KMS-11 (cell line): ENCODE data around the gene WIPF3.

Experiments
- H2AFZ ChIP-seq: fragments of 200-600 bp; sonication (generic); 2 replicates; pipeline ENCODE4 v1.6.1; 2016; ENCODE audit warnings: antibody characterized with exemption, mixed run types, low read depth
- H3K27ac ChIP-seq: fragments of 200-600 bp; sonication (generic); 2 replicates; pipeline ENCODE4 v1.6.1; 2016; ENCODE audit warnings: mild to moderate bottlenecking, mixed run types
- H3K27me3 ChIP-seq: fragments of 200-600 bp; sonication (generic); 2 replicates; pipeline ENCODE4 v1.6.1; 2017; ENCODE audit warnings: mild to moderate bottlenecking, low read depth, mixed run types, moderate library complexity; ENCODE audit not compliant: insufficient read depth
- H3K36me3 ChIP-seq: fragments of 200-600 bp; sonication (generic); 2 replicates; pipeline ENCODE4 v1.6.1; 2017; ENCODE audit warnings: mild to moderate bottlenecking, mixed run types; ENCODE audit not compliant: insufficient read depth
- H3K4me1 ChIP-seq: fragments of 200-600 bp; sonication (generic); 2 replicates; pipeline ENCODE4 v1.6.1; 2016; ENCODE audit warnings: mild to moderate bottlenecking, low read depth, mixed run types; ENCODE audit not compliant: poor library complexity, severe bottlenecking
- H3K4me2 ChIP-seq: fragments of 200-600 bp; sonication (generic); 2 replicates; pipeline ENCODE4 v1.7.0; 2016; ENCODE audit warnings: mild to moderate bottlenecking, mixed run types
- H3K4me3 ChIP-seq: fragments of 200-600 bp; sonication (generic); IDR thresholded peaks from 2 replicates; pipeline ENCODE4 v1.6.1; 2017; ENCODE audit warnings: low read depth, low read length, mixed read lengths; ENCODE audit not compliant: insufficient read depth
- H3K79me2 ChIP-seq: fragments of 200-600 bp; sonication (generic); 2 replicates; pipeline ENCODE4 v1.6.1; 2016; ENCODE audit warnings: low read depth, mixed run types; ENCODE audit not compliant: insufficient read depth
- H3K9ac ChIP-seq: fragments of 200-600 bp; sonication (generic); 2 replicates; pipeline ENCODE4 v1.6.1; 2016; ENCODE audit warnings: mild to moderate bottlenecking, mixed run types
- H4K20me1 ChIP-seq: fragments of 200-600 bp; sonication (generic); 2 replicates; pipeline ENCODE4 v1.6.1; 2016; ENCODE audit warnings: mild to moderate bottlenecking, mixed run types; ENCODE audit not compliant: insufficient read depth
- TF ChIP-seq, protein P1 (sequence below): fragments of 200-600 bp; sonication (generic); conservative IDR thresholded peaks from 2 replicates; pipeline ENCODE4 v1.6.1; 2017; ENCODE audit warnings: low read depth, mild to moderate bottlenecking, antibody characterized with exemption, low read length, moderate library complexity, mixed read lengths

Gene WIPF3

DNA sequence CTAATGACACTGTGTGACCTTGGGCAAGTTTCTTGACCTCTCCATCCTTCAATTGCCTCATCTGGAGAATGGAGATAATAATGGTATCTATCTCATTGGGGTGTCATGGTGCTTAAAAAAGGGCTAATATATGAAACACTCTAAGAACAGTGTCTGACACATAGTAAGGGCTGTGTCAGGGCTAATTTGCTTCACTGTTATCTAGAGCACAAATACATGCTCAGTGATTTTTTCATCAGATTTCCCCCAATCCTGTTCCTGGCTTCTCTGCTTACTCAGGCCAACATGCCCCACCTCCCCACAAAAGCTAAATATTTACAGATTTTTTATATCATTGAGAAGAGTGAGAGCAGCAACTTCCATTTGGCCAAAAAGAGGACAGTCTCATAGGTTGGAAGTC lies 20.6 kb downstream of the WIPF3 start:
- TF ChIP-seq, protein P1, sequence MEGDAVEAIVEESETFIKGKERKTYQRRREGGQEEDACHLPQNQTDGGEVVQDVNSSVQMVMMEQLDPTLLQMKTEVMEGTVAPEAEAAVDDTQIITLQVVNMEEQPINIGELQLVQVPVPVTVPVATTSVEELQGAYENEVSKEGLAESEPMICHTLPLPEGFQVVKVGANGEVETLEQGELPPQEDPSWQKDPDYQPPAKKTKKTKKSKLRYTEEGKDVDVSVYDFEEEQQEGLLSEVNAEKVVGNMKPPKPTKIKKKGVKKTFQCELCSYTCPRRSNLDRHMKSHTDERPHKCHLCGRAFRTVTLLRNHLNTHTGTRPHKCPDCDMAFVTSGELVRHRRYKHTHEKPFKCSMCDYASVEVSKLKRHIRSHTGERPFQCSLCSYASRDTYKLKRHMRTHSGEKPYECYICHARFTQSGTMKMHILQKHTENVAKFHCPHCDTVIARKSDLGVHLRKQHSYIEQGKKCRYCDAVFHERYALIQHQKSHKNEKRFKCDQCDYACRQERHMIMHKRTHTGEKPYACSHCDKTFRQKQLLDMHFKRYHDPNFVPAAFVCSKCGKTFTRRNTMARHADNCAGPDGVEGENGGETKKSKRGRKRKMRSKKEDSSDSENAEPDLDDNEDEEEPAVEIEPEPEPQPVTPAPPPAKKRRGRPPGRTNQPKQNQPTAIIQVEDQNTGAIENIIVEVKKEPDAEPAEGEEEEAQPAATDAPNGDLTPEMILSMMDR: no peak
- no peak overlapping the region for H3K9ac ChIP-seq
- H3K4me2 ChIP-seq: no peak overlapping the region
- no peak overlapping the region for H3K4me3 ChIP-seq
- no peaks in the 10 kb centered on the region for H3K79me2 ChIP-seq
- no peak overlapping the region for H2AFZ ChIP-seq
- H4K20me1 ChIP-seq: no peaks in the 10 kb centered on the region
- H3K36me3 ChIP-seq: no peaks in the 10 kb centered on the region
- peaks cover 16% of the 10 kb centered on the region for H3K4me1 ChIP-seq
- H3K27me3 ChIP-seq: no peaks in the 10 kb centered on the region
- H3K27ac ChIP-seq: no peak overlapping the region

DNA sequence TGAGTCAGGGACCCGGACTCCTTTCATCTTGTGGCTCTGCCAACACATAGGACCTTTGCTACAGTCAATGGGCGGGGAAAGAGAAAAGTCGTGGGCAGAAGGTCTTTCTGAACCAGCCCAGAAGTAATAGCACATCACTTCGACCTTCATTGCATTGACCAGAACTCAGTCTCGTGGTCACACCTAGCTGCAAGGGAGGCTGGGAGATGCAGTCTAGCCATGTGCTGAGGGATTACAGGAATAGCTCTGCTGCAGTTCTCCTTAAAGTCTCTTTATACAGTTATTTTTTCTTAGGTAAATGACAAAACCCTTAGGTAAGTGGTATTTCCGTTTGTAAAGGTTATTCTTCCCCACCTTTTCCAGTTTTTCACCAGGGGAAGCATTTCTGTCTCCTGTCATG lies 25.4 kb downstream of the WIPF3 start:
- Histone ChIP-seq H3K4me3 (no peak overlapping the region), H3K36me3 (no peaks in the 10 kb centered on the region), H3K27me3 (no peaks in the 10 kb centered on the region), H3K4me1 (peaks cover 1% of the 10 kb centered on the region), H3K27ac (no peak overlapping the region), H3K4me2 (no peak overlapping the region), H3K79me2 (no peaks in the 10 kb centered on the region), H2AFZ (no peak overlapping the region), H4K20me1 (no peaks in the 10 kb centered on the region), H3K9ac (no peak overlapping the region)
- TF ChIP-seq, protein P1: no peak

DNA sequence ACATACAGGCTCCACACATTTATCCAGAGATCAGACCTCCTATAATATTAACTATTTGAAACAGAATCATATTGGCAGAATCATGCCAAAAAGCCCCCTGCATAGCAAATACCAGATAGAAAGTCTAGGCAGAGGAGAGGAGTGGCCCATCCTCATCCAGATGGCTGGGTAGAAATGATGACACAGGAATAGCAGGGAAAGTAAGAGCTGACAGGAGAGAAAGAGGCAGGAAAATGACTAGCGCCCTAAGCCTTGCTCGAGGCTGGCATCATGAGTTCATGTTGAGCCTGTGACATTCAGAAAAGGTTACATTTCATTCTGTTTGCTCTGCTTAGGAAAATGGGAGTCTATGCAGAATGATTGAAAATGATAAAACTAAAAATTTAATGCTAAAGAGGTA lies 27.6 kb downstream of the WIPF3 start:
- no peaks in the 10 kb centered on the region for H3K4me1 ChIP-seq
- no peaks in the 10 kb centered on the region for H3K27me3 ChIP-seq
- no peak overlapping the region for H2AFZ ChIP-seq
- no peaks in the 10 kb centered on the region for H3K79me2 ChIP-seq
- no peak overlapping the region for H3K4me2 ChIP-seq
- no peak overlapping the region for H3K27ac ChIP-seq
- no peaks in the 10 kb centered on the region for H4K20me1 ChIP-seq
- no peak overlapping the region for H3K4me3 ChIP-seq
- no peaks in the 10 kb centered on the region for H3K36me3 ChIP-seq
- H3K9ac ChIP-seq: no peak overlapping the region
- TF ChIP-seq, protein P1: no peak

DNA sequence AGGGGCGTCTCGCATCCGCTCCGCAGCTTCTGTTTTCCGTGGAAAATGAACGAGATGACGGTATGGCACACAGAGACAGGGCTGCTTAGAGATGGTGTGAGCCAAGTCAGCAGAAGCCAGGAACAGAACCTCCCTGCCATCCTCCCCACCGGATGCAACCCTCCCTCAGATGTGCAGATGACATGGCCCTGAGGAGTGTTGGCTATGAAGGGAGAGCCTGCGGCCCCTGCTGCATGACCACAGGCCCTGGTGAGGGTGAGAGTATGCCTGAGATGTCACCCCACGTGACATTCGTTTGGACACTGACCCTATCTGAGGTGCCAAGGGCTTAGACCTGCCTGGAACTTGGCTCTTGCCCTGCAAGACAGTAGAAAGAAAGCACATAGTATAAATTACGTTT lies 29.4 kb downstream of the WIPF3 start:
- H2AFZ ChIP-seq: no peak overlapping the region
- H3K9ac ChIP-seq: no peak overlapping the region
- H3K4me2 ChIP-seq: no peak overlapping the region
- H3K27me3 ChIP-seq: no peaks in the 10 kb centered on the region
- no peak overlapping the region for H3K27ac ChIP-seq
- no peaks in the 10 kb centered on the region for H3K36me3 ChIP-seq
- no peaks in the 10 kb centered on the region for H4K20me1 ChIP-seq
- TF ChIP-seq, protein P1: no peak
- H3K79me2 ChIP-seq: no peaks in the 10 kb centered on the region
- H3K4me1 ChIP-seq: no peaks in the 10 kb centered on the region
- no peak overlapping the region for H3K4me3 ChIP-seq
